Mesothelial cell of epicardium (in vitro differentiated cells): Measurements from ENCODE around the gene TAS1R2. TPM values are rescaled to one million over a fixed set of nuclear protein-coding genes. Genes with fewer than 3 reads are reported as not detected.

Experiments used
- DNase-seq, 2 experiments: peaks; one replicate each; pipeline ENCODE4 v3.0.0; 2021; ENCODE audit warnings: low spot score in 2 of 2; ENCODE audit not compliant: unreplicated experiment in 2 of 2
- H3K27ac Mint-ChIP-seq: 2 replicates; pipeline ENCODE4 v1.8.0; 2021; ENCODE audit warnings: mixed read lengths
- H3K27me3 Mint-ChIP-seq: 2 replicates; pipeline ENCODE4 v1.8.0; 2021; ENCODE audit warnings: low read depth, mixed read lengths
- H3K36me3 Mint-ChIP-seq: 2 replicates; pipeline ENCODE4 v1.8.0; 2021; ENCODE audit warnings: mixed read lengths
- H3K4me1 Mint-ChIP-seq: 2 replicates; pipeline ENCODE4 v1.8.0; 2021; ENCODE audit warnings: mixed read lengths
- H3K4me3 Mint-ChIP-seq: 2 replicates; pipeline ENCODE4 v1.8.0; 2021; ENCODE audit warnings: mild to moderate bottlenecking, moderate library complexity, mixed read lengths
- H3K9me3 Mint-ChIP-seq: 2 replicates; pipeline ENCODE4 v1.8.0; 2021; ENCODE audit warnings: mixed read lengths
- total RNA-seq: library from RNA; stranded (reverse); gene quantifications from 3 replicates; pipeline ENCODE4 v1.2.1, GENCODE V29; 2021
- TF ChIP-seq, protein P1 (sequence below): fragments of 200-600 bp; sonication (generic); IDR thresholded peaks from one replicate; pipeline ENCODE4 v1.5.0; 2021; ENCODE audit warnings: antibody characterized with exemption; ENCODE audit not compliant: unreplicated experiment

TAS1R2 gene
- total RNA-seq, 1 donor from 2014 or later: not detected

DNA sequence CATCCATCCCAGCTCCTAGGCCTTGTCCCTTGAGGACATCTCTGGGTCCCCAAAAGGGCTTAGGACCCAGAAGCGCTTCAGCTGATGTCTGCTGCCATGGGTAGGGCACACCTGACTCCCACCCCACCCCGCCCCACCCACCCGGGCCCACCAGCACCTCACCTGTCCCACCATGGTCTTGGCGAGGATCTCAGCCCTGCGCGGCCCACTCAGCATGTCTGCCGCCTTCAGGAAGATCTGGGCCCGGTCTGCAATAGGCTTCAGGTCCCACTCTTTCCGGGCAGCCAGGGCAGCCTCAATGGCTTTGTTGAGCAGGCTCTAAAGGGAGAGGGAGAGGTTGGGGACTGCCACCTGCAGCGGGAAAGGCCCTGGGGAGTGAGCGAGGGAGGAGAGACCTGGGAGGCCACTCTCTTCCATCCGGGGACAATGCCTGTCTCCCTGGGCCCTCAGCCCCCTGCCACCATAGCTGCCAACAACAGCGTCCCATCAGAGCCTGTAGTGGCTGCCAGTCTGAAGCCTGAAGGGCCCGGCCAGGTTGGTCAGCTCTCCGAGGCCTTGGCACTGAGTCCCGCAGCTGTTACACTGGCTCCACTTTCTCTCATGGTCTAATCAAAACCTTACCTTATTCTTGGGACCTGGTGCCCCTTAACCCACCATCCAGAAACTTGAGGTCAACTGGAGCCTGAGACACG lies 26.0 kb upstream of the TAS1R2 start:
- TF ChIP-seq, protein P1, sequence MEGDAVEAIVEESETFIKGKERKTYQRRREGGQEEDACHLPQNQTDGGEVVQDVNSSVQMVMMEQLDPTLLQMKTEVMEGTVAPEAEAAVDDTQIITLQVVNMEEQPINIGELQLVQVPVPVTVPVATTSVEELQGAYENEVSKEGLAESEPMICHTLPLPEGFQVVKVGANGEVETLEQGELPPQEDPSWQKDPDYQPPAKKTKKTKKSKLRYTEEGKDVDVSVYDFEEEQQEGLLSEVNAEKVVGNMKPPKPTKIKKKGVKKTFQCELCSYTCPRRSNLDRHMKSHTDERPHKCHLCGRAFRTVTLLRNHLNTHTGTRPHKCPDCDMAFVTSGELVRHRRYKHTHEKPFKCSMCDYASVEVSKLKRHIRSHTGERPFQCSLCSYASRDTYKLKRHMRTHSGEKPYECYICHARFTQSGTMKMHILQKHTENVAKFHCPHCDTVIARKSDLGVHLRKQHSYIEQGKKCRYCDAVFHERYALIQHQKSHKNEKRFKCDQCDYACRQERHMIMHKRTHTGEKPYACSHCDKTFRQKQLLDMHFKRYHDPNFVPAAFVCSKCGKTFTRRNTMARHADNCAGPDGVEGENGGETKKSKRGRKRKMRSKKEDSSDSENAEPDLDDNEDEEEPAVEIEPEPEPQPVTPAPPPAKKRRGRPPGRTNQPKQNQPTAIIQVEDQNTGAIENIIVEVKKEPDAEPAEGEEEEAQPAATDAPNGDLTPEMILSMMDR: no peak
- peaks cover 3% of the 10 kb centered on the region for H3K36me3 Mint-ChIP-seq
- no peaks in the 10 kb centered on the region for H3K4me1 Mint-ChIP-seq
- no peak overlapping the region for H3K27ac Mint-ChIP-seq
- no peak overlapping the region for H3K4me3 Mint-ChIP-seq
- DNase-seq: no peak
- no peaks in the 10 kb centered on the region for H3K27me3 Mint-ChIP-seq
- no peaks in the 10 kb centered on the region for H3K9me3 Mint-ChIP-seq

DNA sequence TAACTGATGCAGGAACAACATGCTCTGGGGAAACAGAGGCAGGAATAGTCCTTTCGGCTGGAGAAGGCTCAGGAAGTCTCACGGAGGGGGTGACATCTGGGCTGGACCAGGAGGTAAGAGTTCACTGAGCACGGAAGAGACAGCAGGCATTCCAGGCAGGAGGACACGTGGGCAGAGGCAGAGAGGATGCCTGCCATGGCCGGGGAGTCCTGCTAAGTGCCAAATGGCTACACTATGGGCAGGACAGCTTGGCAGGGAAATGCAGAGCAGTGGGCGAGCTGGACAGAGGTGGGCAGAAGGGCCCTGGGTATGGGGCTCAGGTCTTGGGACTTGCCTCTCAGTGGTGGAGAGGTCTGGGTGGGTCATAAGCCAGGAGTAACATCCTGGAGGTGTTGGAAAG lies 25.3 kb upstream of the TAS1R2 start:
- DNase-seq: no peak
- Mint-ChIP-seq H3K27ac (no peak overlapping the region), H3K4me1 (no peaks in the 10 kb centered on the region), H3K36me3 (peaks cover 3% of the 10 kb centered on the region), H3K9me3 (no peaks in the 10 kb centered on the region), H3K4me3 (no peak overlapping the region), H3K27me3 (no peaks in the 10 kb centered on the region)
- TF ChIP-seq, protein P1: no peak

DNA sequence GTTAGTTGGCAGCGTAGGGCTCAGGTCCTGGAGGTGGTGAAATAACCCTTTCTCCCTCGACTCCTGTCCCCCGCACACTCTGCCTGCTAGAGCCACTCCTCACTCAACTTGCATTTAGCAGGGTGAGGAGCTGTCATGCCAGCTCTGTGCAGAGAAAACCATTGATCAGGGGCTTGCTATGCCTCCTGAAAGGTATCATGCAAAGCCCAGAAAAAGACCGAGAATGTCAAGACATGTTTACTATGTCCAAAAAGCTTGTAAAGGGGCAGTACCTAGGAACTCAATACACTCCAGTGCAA lies 24.9 kb upstream of the TAS1R2 start:
- Mint-ChIP-seq H3K36me3 (peaks cover 3% of the 10 kb centered on the region), H3K27ac (no peak overlapping the region), H3K9me3 (no peaks in the 10 kb centered on the region), H3K4me3 (no peak overlapping the region), H3K4me1 (no peaks in the 10 kb centered on the region), H3K27me3 (no peaks in the 10 kb centered on the region)
- TF ChIP-seq, protein P1: no peak
- no peak for DNase-seq

DNA sequence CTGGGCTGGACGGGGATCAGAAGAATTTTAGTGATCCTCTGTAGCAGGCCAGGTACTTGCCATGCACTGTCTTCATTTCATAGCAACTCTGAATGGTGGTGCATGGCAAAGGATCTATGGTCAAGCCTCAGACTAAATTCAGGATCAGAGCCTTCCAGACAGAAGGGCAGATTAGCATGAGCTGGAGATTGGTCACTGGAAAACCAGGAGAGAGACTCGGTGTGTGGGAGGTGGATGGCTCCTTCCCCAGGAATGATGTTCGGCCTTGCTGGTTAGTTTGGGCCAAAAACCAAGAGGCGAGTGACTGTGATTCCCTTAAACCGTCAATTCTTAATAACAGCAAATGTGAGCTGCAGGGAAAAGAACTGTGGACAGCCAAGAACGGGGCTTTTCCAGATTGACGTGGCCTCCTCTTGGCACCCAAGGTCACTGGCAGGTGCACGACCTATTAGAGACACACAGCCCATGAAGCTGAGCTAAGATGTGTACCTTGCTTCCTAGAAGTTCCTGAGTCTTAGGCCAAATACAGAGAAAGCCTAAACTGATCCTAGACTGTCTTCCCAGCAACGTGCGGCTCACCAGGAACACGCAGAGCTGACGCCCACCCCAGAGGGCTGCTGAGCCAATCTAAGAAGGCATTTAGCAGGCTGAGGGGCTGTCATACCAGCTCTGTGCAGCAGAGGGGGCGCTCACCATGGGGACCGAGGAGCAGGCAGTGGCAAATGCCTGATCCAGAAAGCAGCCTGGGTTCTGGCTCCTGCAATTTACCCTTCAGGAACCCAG lies 24.4 kb upstream of the TAS1R2 start:
- H3K27ac Mint-ChIP-seq: no peak overlapping the region
- H3K9me3 Mint-ChIP-seq: no peaks in the 10 kb centered on the region
- DNase-seq: peak; percentile 53 to 81
- no peak overlapping the region for H3K4me3 Mint-ChIP-seq
- H3K4me1 Mint-ChIP-seq: no peaks in the 10 kb centered on the region
- peaks cover 3% of the 10 kb centered on the region for H3K36me3 Mint-ChIP-seq
- TF ChIP-seq, protein P1: peak; percentile 77
- no peaks in the 10 kb centered on the region for H3K27me3 Mint-ChIP-seq

DNA sequence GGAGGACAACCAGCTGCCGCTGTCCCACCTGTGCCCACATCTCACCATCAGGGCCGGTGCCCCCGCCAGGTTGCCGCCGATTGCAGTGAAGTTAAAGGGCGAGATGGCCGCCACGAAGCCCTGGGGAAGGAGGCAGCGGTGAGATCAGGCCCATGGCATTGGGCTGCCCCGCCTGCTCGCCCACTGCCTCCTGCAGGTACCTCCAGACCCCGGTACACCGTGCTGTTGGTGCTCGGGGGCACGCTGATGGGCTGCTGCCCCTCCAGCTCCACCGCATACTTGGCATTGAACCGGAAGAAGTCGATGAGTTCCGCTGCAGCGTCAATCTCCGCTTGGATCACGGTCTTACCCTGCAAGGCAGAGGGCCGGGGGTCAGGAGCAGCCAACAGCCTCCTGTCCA lies 23.6 kb upstream of the TAS1R2 start:
- H3K36me3 Mint-ChIP-seq: peaks cover 3% of the 10 kb centered on the region
- H3K4me1 Mint-ChIP-seq: no peaks in the 10 kb centered on the region
- H3K27ac Mint-ChIP-seq: no peak overlapping the region
- DNase-seq: no peak
- no peaks in the 10 kb centered on the region for H3K9me3 Mint-ChIP-seq
- H3K4me3 Mint-ChIP-seq: no peak overlapping the region
- H3K27me3 Mint-ChIP-seq: no peaks in the 10 kb centered on the region
- TF ChIP-seq, protein P1: no peak
